NB4 (cell line): ENCODE results near the gene GBGT1.

ENCODE experiments used
- CTCF ChIP-seq: IDR thresholded peaks from one replicate; pipeline ENCODE4 v1.5.1; 2012; ENCODE audit warnings: low read depth, low read length
- MAX ChIP-seq: IDR thresholded peaks from 2 replicates; pipeline ENCODE4 v1.6.1; 2011; ENCODE audit warnings: low read depth, low read length
- POLR2A ChIP-seq: IDR thresholded peaks from 2 replicates; pipeline ENCODE4 v1.6.1; 2011; ENCODE audit warnings: mild to moderate bottlenecking; ENCODE audit not compliant: insufficient read length; ENCODE audit errors: extremely low read depth

- TF ChIP-seq CTCF (no peak), POLR2A (no peak), MAX (no peak)
Measured at GRCh38 chr9:133124907-133125275, 38.8 kb downstream of the GBGT1 start.
